ENCODE results near the gene NCOA5.

Gene NCOA5

DNA sequence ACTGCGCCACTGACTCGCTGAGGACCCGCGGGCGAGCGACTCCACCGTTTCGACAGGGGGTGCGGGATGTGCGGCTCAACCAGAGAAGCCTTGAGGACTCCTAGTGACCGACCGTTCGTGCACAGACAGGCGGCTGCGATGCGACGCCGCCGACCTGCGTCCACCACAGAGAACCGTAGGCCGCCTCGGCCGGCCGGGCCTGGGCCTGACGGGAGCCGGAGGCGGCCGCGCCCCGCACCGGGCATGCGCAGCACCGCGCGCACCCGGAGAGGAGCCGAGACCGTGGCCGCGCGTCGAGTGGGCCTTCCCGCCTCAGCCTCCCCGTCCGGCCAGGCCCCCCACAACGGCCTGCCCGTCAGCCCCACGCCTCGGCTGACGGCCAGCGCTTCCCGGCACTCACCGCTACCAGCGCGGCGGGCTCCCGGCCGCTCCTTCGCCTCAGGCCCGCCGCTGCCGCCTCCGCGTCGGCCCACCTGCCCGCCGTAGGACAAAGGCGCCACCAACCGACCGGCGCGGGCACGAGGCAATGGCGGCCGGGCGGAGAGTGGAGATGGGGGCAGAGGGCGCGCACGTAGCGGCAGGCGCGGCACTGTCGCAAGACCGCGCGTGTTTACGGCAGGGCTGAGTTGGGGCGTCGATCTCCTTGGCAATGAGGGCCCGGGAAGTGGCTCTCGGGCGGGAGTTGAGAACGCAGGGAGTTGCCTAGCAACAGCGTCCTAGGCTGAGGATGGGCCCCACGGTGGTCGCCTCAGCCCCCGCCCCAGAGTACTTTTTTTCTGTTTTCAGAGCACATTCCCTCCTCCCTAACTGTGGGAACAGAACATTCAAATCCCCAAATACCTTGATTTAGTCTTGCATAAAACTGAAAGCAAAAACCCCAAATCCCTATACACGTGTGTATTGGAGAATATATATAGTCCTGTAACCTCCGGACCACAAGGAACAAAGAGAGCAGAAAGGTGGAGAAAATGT is at the start of gene NCOA5:
NCOA5 (minus strand) TSS at position 546 of the 972 bp plus-strand sequence. CDS start 10,538 bp downstream, outside the sequence.
- TF ChIP-seq CTCF (IDR thresholded peaks at IDR 0.05; ENCODE audit: extremely low read depth, insufficient read depth, missing control alignments): peak; percentile 64
- in situ Hi-C loops (cut with MboI; ENCODE audit: low pct_unique_long_range_greater_than_20kb, low sequenced_read_pairs, unreplicated experiment): no loop called here
- DNase-seq (ENCODE audit: low spot score): peak; percentile 97

DNA sequence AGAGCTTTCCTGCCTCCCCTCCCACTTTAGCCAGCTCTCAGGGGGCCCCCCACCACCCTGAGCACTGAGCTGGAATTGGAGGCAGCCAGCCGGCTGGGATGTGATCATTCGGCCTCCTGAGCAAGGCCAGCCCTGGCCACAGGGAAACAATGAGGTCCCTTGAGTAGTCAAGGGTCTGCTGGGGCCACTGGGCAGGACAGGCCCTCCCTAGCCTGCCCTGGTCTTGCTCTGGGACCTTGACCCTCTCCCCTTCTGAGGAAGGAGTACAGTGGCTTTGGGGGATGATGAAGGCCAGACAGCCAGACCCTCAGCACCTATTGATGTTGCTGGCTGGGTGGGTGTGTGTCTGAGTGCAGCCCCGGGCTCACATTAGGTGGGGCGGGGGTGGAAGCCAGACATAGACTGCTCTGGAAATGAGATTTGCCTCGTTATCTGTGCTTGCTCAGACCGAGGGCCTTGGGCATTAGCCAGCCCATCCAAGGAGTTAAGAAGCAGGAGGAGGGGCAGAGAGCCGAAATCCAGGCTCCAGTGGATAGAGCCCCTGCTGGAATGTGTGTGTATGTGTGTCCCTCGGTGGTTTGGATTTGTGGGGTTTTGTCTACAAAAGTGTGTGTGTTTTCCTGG is 49.6 kb upstream of the NCOA5 start:
- in situ Hi-C loops (cut with MboI; ENCODE audit: low pct_unique_long_range_greater_than_20kb, low sequenced_read_pairs, unreplicated experiment): no loop called here
- no peak for TF ChIP-seq CTCF (IDR thresholded peaks at IDR 0.05; ENCODE audit: extremely low read depth, insufficient read depth, missing control alignments)
- no peak for DNase-seq (ENCODE audit: low spot score)

DNA sequence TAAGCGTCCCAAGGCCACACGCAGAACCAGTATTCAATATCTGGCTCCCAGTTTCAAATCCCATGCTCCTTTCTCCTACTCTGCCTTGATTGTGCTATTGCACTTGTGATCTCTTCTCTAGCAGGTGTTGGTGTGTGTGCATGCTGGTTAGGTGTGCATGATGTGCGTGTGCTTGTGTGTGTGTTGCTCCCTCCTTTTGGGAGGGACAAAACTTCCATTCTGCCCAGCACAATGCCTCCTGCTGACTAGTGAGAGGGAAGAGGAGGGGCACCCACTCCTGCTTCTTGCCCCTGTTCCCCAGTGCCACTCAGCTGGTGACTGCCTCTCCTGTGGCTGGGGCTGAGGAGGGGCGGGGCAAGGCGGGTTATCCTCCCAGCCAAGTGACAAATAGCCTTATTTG is 48.1 kb upstream of the NCOA5 start:
- in situ Hi-C loops (cut with MboI; ENCODE audit: low pct_unique_long_range_greater_than_20kb, low sequenced_read_pairs, unreplicated experiment): no loop called here

GRCh38 chr20:46135856-46136633 is 46.3 kb upstream of the NCOA5 start:
- DNase-seq (ENCODE audit: low spot score): no peak
- in situ Hi-C loops (cut with MboI; ENCODE audit: low pct_unique_long_range_greater_than_20kb, low sequenced_read_pairs, unreplicated experiment): no loop called here
- no peak for TF ChIP-seq CTCF (IDR thresholded peaks at IDR 0.05; ENCODE audit: extremely low read depth, insufficient read depth, missing control alignments)

More for the DNA sequence above, 48.1 kb upstream of the NCOA5 start:
- no peak for TF ChIP-seq CTCF (IDR thresholded peaks at IDR 0.05; ENCODE audit: extremely low read depth, insufficient read depth, missing control alignments)
- no peak for DNase-seq (ENCODE audit: low spot score)

DNA sequence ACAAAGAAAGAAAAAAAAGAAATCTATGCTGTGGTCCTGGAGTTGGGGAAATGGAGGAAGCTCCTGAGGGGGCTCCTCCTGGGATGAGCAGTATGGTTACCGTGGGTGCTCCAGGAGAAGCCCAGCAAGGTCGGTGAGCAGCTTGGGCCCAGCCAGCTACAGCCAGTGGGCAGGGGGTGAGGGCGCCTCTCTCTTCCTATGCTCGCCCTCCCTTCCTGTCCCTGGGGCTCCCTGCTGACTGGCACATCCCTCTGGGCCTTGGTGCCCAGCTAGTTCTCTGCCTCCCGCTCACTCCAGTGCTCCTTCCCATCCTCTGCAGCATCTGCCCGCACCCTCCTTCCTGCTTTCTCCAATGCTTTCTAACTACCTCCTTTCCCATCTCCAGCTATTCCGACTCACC is 45.0 kb upstream of the NCOA5 start:
- no peak for TF ChIP-seq CTCF (IDR thresholded peaks at IDR 0.05; ENCODE audit: extremely low read depth, insufficient read depth, missing control alignments)
- no peak for DNase-seq (ENCODE audit: low spot score)
- in situ Hi-C loops (cut with MboI; ENCODE audit: low pct_unique_long_range_greater_than_20kb, low sequenced_read_pairs, unreplicated experiment): no loop called here
